NCI-H510A treated with DMSO at 0.1 percent for 48 hours (cell line): ENCODE results near the gene MAGEH1.

Source experiments
- DNase-seq: peaks from one replicate; lab custom pipeline; 2025; lab: John Stamatoyannopoulos, UW

MAGEH1 gene

GRCh38 chrX:55490121-55490520 lies 38.2 kb downstream of the MAGEH1 start:
- no peak for DNase-seq

GRCh38 chrX:55490974-55491373 lies 39.0 kb downstream of the MAGEH1 start:
- no peak for DNase-seq
